ENCODE results near the gene ZNF773. TPM values are rescaled to one million over a fixed set of nuclear protein-coding genes. Genes with fewer than 3 reads are reported as not detected.
A peak's percentile ranks its signal among the peaks of the same experiment; 100 is the strongest.
"Not testable (repeated sequence)": the region's sequence is repeated elsewhere in the genome, so short reads cannot be mapped to it uniquely, and the experiment has no call there.

The ZNF773 gene
- total and polyA plus RNA-seq, 9 donors = 5.5 to 11.8 (median 7.2) TPM

DNA sequence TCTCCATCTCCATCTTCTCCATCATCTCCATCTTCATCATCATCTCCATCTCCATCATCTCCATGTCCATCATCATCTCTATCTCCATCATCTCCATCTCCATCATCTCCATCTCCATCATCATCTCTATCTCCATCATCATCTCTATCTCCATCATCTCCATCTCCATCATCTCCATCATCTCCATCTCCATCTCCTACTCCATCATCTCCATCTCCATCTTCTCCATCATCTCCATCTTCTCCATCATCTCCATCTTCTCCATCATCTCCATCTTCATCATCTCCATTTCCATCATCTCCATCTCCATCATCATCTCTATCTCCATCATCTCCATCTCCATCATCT, 432 bp upstream of the ZNF773 start:
- H3K27ac ChIP-seq (ENCODE audit: low read length); H3K4me3 ChIP-seq (ENCODE audit: low read length); H3K4me1 ChIP-seq (ENCODE audit: control insufficient read depth, insufficient read depth, low read length); DNase-seq; H3K27me3 ChIP-seq (ENCODE audit: control insufficient read depth, insufficient read depth, low read length): not testable (repeated sequence)
- peaks cover 15% of the 10 kb centered on the region for H3K36me3 ChIP-seq (ENCODE audit: control insufficient read depth, insufficient read depth, low read length)
- peaks cover 32% of the 10 kb centered on the region for H3K9me3 ChIP-seq (replicated peaks; ENCODE audit: control insufficient read depth, low read depth, low read length)

DNA sequence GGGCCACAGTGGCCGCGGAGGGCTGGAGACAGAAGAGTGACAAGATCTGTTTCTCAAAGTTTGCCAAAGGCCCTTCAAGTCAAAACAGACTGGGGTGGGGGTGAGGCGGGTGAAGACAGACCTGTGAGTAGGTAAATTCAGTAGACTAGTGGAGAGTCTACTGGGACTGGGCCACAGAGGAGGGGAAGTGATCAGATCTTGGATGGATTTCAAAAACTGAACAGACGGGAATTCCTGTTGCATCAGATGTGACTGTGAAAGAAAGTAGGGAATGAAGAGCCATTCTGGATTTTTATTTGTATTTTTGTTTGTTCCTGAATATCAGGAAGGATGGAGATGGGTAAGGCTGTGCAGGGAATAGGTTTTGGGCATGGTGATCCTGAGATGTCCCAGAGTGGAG, 662 bp downstream of the ZNF773 start:
- peaks cover 22% of the 10 kb centered on the region for H3K36me3 ChIP-seq (ENCODE audit: control insufficient read depth, insufficient read depth, low read length)
- H3K4me1 ChIP-seq (ENCODE audit: control insufficient read depth, insufficient read depth, low read length); H3K27ac ChIP-seq (ENCODE audit: low read length); H3K27me3 ChIP-seq (ENCODE audit: control insufficient read depth, insufficient read depth, low read length): not testable (repeated sequence)
- H3K4me3 ChIP-seq (ENCODE audit: low read length) = peak overlapping the region; percentile 24
- DNase-seq = peak; percentile 19
- 0% methylated on average over 1 of the region's 4 CpGs for WGBS (ENCODE audit: insufficient coverage)
- H3K9me3 ChIP-seq (replicated peaks; ENCODE audit: control insufficient read depth, low read depth, low read length) = peaks cover 30% of the 10 kb centered on the region

DNA sequence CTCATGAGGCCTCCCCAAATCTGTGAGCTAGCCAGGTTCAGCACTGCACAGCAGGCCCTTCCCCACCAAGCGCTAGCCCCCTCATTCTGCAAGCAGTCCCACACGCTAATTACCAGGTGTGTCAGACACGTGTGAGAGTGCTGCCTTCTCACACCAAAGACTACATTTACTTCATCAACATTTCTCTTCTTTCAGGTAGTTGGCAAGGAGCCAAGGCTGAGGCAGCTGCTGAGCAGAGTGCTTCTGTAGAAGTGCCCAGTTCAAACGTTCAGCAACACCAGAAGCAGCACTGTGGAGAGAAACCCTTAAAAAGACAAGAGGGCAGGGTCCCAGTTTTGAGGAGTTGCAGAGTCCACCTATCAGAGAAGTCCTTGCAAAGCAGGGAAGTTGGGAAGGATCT, 6.4 kb downstream of the ZNF773 start:
- WGBS (ENCODE audit: insufficient coverage) = 92% methylated on average over 4 of the region's 4 CpGs
- H3K4me1 ChIP-seq (ENCODE audit: control insufficient read depth, insufficient read depth, low read length) = no peaks in the 10 kb centered on the region
- H3K4me3 ChIP-seq (ENCODE audit: low read length) = no peak overlapping the region
- H3K27me3 ChIP-seq (ENCODE audit: control insufficient read depth, insufficient read depth, low read length) = no peaks in the 10 kb centered on the region
- no peak overlapping the region for H3K27ac ChIP-seq (ENCODE audit: low read length)
- DNase-seq = no peak
- H3K36me3 ChIP-seq (ENCODE audit: control insufficient read depth, insufficient read depth, low read length) = peaks cover 45% of the 10 kb centered on the region
- peaks cover 52% of the 10 kb centered on the region for H3K9me3 ChIP-seq (replicated peaks; ENCODE audit: control insufficient read depth, low read depth, low read length)

DNA sequence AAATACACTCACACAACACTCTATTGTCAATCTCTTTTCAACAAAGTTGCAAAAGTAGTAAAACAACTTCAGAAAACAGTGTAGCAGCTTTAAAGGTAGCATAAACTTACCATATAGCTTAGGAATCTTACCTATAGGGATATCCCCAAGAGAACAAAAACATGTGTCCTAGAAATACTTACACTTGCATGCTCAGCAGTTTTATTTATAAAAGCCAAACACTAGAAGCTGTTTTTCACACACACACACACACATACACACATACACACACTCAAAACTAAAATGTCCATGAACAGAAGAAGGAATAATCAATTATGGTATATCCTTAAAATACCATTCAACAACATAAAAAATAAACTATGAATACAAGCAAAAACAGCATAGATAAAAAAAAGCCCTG, 11.7 kb downstream of the ZNF773 start:
- no peak for DNase-seq
- Histone ChIP-seq H3K9me3 (replicated peaks; ENCODE audit: control insufficient read depth, low read depth, low read length) (peaks cover 45% of the 10 kb centered on the region), H3K27me3 (ENCODE audit: control insufficient read depth, insufficient read depth, low read length) (no peaks in the 10 kb centered on the region), H3K36me3 (ENCODE audit: control insufficient read depth, insufficient read depth, low read length) (peaks cover 19% of the 10 kb centered on the region), H3K27ac (ENCODE audit: low read length) (no peak overlapping the region), H3K4me1 (ENCODE audit: control insufficient read depth, insufficient read depth, low read length) (no peaks in the 10 kb centered on the region), H3K4me3 (ENCODE audit: low read length) (no peak overlapping the region)

DNA sequence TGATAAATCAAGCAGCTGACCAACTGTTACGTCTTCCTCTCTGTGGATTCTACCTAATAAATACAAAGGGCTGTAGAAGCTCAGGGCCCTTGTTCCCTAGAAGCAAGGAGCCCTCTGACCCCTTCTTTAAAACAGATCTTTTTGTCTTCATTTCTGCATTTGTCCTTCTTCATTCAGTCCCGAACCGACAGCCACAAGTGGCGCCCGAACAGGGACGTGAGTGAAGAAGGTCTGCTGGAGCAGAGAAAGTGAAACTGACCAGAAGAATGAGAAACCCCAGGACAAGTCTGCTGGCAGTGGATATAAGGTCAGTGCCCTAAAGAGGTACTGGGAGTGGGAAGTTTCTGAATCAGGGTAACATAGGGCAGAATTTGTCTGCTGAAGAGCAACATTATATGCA, 13.1 kb downstream of the ZNF773 start:
- Histone ChIP-seq H3K4me1 (ENCODE audit: control insufficient read depth, insufficient read depth, low read length) (no peaks in the 10 kb centered on the region), H3K27me3 (ENCODE audit: control insufficient read depth, insufficient read depth, low read length) (no peaks in the 10 kb centered on the region), H3K27ac (ENCODE audit: low read length) (no peak overlapping the region), H3K9me3 (replicated peaks; ENCODE audit: control insufficient read depth, low read depth, low read length) (peaks cover 39% of the 10 kb centered on the region), H3K4me3 (ENCODE audit: low read length) (no peak overlapping the region), H3K36me3 (ENCODE audit: control insufficient read depth, insufficient read depth, low read length) (peaks cover 12% of the 10 kb centered on the region)
- DNase-seq = no peak
- WGBS (ENCODE audit: insufficient coverage) = 98% methylated on average over 5 of the region's 6 CpGs

DNA sequence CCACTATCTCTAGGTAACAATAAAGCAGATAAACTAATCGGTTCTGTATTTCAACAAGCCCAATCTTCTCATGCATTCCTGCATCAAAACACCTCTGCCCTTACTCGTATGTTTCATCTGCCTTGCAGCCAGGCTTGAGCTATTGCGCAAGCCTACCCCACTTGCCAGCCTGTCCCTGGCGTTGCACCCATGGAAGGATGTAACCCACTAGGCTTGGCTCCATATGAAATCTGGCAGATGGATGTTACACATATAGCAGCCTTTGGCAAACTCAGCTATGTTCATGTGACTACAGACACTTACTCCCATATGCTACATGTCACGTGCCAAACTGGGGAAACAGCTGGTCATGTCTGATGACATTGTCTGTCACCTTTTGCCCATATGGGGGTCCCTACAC, 15.5 kb downstream of the ZNF773 start:
- WGBS (ENCODE audit: insufficient coverage) = 96% methylated on average over 5 of the region's 5 CpGs

DNA sequence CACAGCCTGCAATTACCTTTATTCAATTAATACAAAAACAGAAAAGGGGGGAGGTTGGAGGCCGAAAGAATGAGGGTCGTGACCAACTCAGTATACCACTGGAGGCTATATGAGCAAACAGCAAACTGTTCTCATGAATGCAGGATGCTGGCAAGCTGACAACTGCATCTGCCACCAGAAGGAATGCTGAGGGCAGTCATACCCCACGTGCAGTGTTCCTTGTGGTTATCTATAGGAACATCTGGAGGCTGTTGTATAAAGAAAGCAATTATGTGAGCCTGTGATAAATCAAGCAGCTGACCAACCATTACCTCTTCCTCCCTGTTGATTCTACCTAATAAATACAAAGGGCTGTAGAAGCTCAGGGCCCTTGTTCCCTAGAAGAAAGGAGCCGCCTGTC, 18.3 kb downstream of the ZNF773 start:
- peaks cover 13% of the 10 kb centered on the region for H3K9me3 ChIP-seq (replicated peaks; ENCODE audit: control insufficient read depth, low read depth, low read length)
- 96% methylated on average over 3 of the region's 4 CpGs for WGBS (ENCODE audit: insufficient coverage)
- not testable (repeated sequence) for H3K4me1 ChIP-seq (ENCODE audit: control insufficient read depth, insufficient read depth, low read length)

More for the DNA sequence above, 15.5 kb downstream of the ZNF773 start:
- Histone ChIP-seq H3K36me3 (ENCODE audit: control insufficient read depth, insufficient read depth, low read length) (peaks cover 12% of the 10 kb centered on the region), H3K4me1 (ENCODE audit: control insufficient read depth, insufficient read depth, low read length) (no peaks in the 10 kb centered on the region), H3K27me3 (ENCODE audit: control insufficient read depth, insufficient read depth, low read length) (no peaks in the 10 kb centered on the region), H3K4me3 (ENCODE audit: low read length) (no peak overlapping the region), H3K9me3 (replicated peaks; ENCODE audit: control insufficient read depth, low read depth, low read length) (peaks cover 30% of the 10 kb centered on the region), H3K27ac (ENCODE audit: low read length) (no peak overlapping the region)
- no peak for DNase-seq

DNA sequence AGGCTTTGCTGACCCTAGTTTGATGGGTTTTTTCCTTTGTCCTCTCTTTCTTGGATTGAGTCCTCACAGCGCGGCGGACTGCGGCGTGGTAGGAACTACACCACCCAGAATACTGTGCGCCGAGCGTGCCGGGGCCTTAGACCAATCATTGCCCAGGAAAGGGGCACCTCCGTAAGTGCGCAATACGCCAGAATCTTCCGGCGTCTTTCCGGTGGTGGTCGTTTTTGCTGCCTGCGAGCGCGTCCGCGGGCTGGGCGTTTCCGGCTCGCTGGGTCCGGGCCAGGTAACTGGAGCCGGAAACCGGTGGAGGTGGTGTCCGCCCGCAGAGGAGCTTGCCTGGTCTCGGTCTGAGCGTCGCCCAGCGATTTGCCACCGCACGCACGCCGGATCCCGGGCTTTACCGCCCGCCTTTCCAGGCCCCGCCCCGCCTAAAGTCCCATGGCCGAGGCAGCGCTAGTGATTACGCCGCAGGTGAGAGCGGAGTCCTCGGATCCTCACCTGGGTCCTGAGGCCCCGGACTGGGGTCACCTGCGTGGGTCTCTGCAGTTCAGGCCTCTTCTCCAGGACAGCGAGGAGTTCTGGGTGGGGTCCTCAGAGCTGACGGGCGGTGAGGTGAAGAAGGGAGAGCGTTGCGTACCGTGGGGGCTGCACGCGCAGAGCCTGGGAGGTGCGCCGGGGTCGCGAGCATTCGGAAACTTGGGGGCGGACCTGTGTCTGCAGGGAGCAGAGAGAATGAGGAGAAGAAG, 27.6 kb downstream of the ZNF773 start, which contains the start of gene ZNF549:
Gene ZNF549, plus strand, starts transcription at position 221 of the 746 bp plus-strand sequence. Its CDS starts 218 bp downstream, at position 439.
- H3K9me3 ChIP-seq (replicated peaks; ENCODE audit: control insufficient read depth, low read depth, low read length) = peaks cover 13% of the 10 kb centered on the region
- no peaks in the 10 kb centered on the region for H3K27me3 ChIP-seq (ENCODE audit: control insufficient read depth, insufficient read depth, low read length)
- peaks cover 10% of the 10 kb centered on the region for H3K36me3 ChIP-seq (ENCODE audit: control insufficient read depth, insufficient read depth, low read length)
- peak within 1 kb of the TSS; percentile 99 for H3K4me3 ChIP-seq (ENCODE audit: low read length)
- H3K4me1 ChIP-seq (ENCODE audit: control insufficient read depth, insufficient read depth, low read length) = peaks cover 8% of the 10 kb centered on the region
- H3K27ac ChIP-seq (ENCODE audit: low read length) = peak within 1 kb of the TSS; percentile 60
- DNase-seq = peak; percentile 97
- under 1% methylated on average over 58 of the region's 64 CpGs for WGBS (ENCODE audit: insufficient coverage)

More for the DNA sequence above, 18.3 kb downstream of the ZNF773 start:
- H3K27ac ChIP-seq (ENCODE audit: low read length); H3K27me3 ChIP-seq (ENCODE audit: control insufficient read depth, insufficient read depth, low read length); DNase-seq; H3K4me3 ChIP-seq (ENCODE audit: low read length): not testable (repeated sequence)
- H3K36me3 ChIP-seq (ENCODE audit: control insufficient read depth, insufficient read depth, low read length) = peaks cover 12% of the 10 kb centered on the region

DNA sequence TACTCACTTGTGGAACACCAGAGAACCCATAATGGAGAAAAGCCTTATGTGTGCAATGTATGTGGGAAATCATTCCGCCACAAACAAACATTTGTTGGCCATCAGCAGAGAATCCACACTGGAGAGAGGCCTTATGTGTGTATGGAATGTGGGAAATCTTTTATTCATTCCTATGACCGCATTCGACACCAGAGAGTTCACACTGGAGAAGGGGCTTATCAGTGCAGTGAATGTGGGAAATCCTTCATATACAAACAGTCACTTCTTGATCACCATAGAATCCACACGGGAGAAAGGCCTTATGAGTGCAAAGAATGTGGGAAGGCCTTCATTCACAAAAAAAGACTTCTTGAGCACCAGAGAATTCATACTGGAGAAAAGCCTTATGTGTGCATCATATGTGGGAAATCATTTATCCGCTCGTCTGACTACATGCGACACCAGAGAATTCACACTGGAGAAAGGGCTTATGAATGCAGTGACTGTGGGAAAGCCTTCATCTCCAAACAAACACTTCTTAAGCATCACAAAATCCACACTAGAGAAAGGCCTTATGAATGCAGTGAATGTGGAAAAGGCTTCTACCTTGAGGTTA, 38.3 kb downstream of the ZNF773 start:
- Histone ChIP-seq H3K36me3 (ENCODE audit: control insufficient read depth, insufficient read depth, low read length) (peaks cover 74% of the 10 kb centered on the region), H3K4me3 (ENCODE audit: low read length) (no peak overlapping the region), H3K4me1 (ENCODE audit: control insufficient read depth, insufficient read depth, low read length) (no peaks in the 10 kb centered on the region), H3K9me3 (replicated peaks; ENCODE audit: control insufficient read depth, low read depth, low read length) (peaks cover 85% of the 10 kb centered on the region), H3K27me3 (ENCODE audit: control insufficient read depth, insufficient read depth, low read length) (no peaks in the 10 kb centered on the region), H3K27ac (ENCODE audit: low read length) (no peak overlapping the region)
- no peak for DNase-seq
- no CpG with 5 or more reads among the region's 7 CpGs for WGBS (ENCODE audit: insufficient coverage)

DNA sequence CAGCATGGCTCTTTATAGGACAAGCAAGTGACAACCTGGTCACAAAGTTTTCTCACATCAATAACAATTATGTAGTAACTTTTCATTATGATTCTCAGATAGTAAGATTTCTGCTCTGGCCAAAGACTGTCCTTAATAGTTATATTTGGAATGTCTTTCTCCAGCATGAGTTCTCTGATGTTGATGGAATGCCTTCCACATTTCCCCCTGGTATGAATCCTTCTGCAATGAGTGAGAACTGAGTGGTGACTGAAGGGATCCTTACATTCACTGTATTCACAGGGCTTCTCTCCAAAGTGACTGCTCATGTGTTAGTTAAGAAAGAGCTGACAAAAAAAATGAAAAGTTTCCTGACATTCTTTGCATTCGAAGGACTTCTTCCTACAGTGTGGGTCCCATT, 46.8 kb downstream of the ZNF773 start:
- no peak overlapping the region for H3K4me3 ChIP-seq (ENCODE audit: low read length)
- H3K9me3 ChIP-seq (replicated peaks; ENCODE audit: control insufficient read depth, low read depth, low read length) = peaks cover 72% of the 10 kb centered on the region
- H3K4me1 ChIP-seq (ENCODE audit: control insufficient read depth, insufficient read depth, low read length) = no peaks in the 10 kb centered on the region
- no CpG with 5 or more reads among the region's 1 CpG for WGBS (ENCODE audit: insufficient coverage)
- no peaks in the 10 kb centered on the region for H3K27me3 ChIP-seq (ENCODE audit: control insufficient read depth, insufficient read depth, low read length)
- no peak for DNase-seq
- peaks cover 65% of the 10 kb centered on the region for H3K36me3 ChIP-seq (ENCODE audit: control insufficient read depth, insufficient read depth, low read length)
- no peak overlapping the region for H3K27ac ChIP-seq (ENCODE audit: low read length)

Data from muscle of leg (tissue), 11 donors.